Amniotic stem cell (primary cell): ENCODE measurements around the gene B3GNT3.

ENCODE experiments used
- DNase-seq: peaks from one replicate; lab custom pipeline; 2025; lab: John Stamatoyannopoulos, UW

Gene B3GNT3

GRCh38 chr19:17860993-17861360 lies 66.0 kb downstream of the B3GNT3 start:
- DNase-seq: no peak

GRCh38 chr19:17861542-17862402 lies 66.8 kb downstream of the B3GNT3 start:
- no peak for DNase-seq

DNA sequence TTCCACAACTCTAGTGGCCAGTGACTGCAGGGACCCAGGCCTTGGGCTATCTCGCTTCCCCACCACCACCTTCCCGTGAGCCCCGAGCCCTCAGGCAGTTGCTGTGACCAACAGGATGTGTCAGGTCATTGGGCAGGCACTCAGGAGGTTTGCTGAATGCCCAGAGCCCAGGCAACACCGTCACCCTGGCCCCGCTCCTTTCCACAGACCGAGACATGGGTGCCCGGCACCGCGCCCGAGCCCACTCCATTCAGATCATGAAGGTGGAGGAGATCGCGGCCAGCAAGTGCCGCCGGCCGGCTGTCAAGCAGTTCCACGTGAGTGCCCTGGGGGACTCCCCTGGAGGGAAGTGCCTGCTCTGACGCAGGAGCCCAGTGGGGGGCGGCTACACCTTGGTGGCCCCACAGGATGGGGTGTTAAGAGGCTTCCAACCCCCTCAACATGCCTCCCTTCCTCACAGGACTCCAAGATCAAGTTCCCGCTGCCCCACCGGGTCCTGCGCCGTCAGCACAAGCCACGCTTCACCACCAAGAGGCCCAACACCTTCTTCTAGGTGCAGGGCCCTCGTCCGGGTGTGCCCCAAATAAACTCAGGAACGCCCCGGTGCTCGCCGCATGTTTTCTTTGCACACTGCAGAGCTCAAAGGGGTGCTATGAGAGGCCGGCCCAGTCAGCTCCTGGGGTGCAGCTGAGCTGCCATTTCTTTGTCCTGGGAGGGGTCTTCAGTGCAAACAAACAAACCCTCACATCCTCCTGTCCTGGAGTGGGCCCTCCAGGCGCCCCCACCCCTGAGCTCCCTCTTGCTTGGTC lies 68.0 kb downstream of the B3GNT3 start:
- DNase-seq: no peak
